ENCODE measurements around the gene MOXD1. TPM values are rescaled to one million over a fixed set of nuclear protein-coding genes. Genes with fewer than 3 reads are reported as not detected.
A peak's percentile ranks its signal among the peaks of the same experiment; 100 is the strongest.

The MOXD1 gene
- polyA plus RNA-seq (2013, experiment 1 of 2): 5.3 TPM
- 4.6 TPM for polyA plus RNA-seq (2013, experiment 2 of 2)

DNA sequence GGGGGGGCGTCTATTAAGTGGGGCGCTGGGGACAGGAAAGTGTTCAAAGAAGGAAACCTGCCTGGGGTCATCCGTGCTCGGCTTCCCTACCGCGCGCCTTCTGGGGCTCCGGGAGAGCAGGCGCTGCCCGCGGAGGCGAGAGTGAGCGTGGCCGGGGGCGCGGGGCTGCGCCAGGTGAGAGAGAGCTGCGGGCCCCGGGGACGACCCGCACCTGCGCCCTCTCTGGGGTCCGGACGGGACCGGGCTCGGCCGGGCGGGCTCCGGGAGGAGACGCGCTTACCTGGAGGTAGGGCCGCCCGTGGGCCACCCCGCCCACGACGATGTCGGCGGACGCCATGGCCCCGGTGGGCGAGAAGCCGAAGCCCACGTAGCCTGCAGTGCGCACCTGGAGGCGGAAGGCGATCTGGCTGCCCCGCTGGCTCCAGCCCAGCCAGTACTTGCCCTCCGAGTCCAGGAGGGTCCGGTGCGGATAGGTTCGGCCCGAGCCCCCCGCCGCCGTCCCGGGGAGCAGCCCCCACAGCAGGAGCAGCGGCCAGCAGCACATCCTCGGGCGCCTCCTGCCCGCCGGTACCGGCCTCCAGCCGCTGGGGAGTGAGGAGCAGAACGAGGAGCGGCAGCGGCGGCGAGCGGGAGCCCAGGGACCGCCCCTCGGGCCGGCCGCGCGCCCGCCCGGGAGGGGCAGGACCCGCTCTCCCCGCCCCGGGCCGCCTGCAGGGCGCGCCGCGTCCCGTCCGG, at the start of gene MOXD1:
Gene MOXD1, minus strand, starts transcription at position 593 of the 735 bp plus-strand sequence. Its CDS starts 49 bp downstream, at position 544.
- H3K27ac ChIP-seq (ENCODE audit: low read depth, low read length, severe bottlenecking): no peak within 1 kb of the TSS
- WGBS, 2 experiments (ENCODE audit: insufficient coverage in 2 of 2): 0% methylated on average over 65 to 71 of the region's 87 CpGs
- peak within 1 kb of the TSS; percentile 57 for H3K4me3 ChIP-seq (ENCODE audit: extremely low read depth, insufficient read depth, low read length, poor library complexity, severe bottlenecking)
- no peaks in the 10 kb centered on the region for H3K9me3 ChIP-seq (ENCODE audit: control insufficient read depth, low read length)
- H3K36me3 ChIP-seq (ENCODE audit: control insufficient read depth, insufficient read depth, low read length): no peaks in the 10 kb centered on the region
- H3K4me1 ChIP-seq (ENCODE audit: control insufficient read depth, insufficient read depth, low read length, poor library complexity, severe bottlenecking): peaks cover 4% of the 10 kb centered on the region

DNA sequence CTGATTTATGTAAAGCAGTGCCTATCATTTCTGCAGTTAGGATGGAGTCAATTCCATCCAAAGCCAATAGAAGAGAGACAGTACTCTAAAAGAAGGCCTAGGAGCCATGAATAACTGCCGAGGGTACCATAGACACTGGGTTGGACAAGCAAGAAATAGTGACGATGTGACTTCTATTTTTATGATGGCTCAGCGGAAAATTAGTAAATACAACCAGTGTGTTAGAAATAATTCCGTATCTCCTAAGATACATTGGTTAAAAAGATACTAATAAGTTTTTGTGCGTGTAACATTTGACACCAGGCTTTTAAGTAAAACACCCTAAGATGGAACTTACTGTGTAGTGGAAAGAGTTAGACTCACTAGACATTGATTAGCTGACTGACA, 45.6 kb upstream of the MOXD1 start:
- WGBS, 2 experiments (ENCODE audit: insufficient coverage in 2 of 2): 100% methylated on average over 2 of the region's 5 CpGs
- no peaks in the 10 kb centered on the region for H3K4me1 ChIP-seq (ENCODE audit: control insufficient read depth, insufficient read depth, low read length, poor library complexity, severe bottlenecking)
- H3K27ac ChIP-seq (ENCODE audit: low read depth, low read length, severe bottlenecking): peak overlapping the region; percentile 3
- peaks cover 5% of the 10 kb centered on the region for H3K36me3 ChIP-seq (ENCODE audit: control insufficient read depth, insufficient read depth, low read length)
- no peak overlapping the region for H3K4me3 ChIP-seq (ENCODE audit: extremely low read depth, insufficient read depth, low read length, poor library complexity, severe bottlenecking)
- H3K9me3 ChIP-seq (ENCODE audit: control insufficient read depth, low read length): peaks cover 2% of the 10 kb centered on the region

DNA sequence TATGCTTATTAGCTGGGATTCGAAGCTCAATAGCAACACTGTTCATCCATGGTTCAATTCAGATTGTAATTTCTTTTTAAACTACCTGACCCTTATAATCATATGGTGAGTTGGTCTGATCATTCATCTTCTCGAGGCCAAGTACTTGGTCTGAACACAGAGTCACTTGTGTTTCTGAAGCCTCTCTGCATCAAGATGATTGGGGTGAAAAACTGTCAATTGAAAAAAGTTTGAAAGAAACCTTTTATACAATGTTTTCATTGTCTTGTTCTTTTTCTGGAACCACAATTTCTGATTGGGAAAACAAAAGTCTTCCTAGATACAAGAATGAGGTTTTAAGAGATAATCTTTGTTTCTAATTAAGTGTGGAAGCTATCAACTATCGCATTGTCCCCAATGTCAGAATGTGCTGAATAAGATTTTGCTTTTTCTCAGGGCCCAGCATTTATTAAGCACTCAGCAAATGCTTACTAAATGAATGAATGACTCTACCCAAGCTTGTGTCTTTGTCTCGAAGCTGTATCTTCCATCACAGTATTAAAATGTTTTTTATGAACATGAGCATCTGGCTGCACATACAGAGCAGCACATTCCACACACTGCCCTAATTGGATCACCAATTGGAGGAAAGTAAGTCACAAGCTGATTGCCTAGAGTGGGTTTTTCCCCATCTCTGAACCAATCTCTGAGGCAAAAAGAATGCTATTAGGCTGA, 45.0 kb upstream of the MOXD1 start:
- peaks cover 6% of the 10 kb centered on the region for H3K9me3 ChIP-seq (ENCODE audit: control insufficient read depth, low read length)
- no peak overlapping the region for H3K4me3 ChIP-seq (ENCODE audit: extremely low read depth, insufficient read depth, low read length, poor library complexity, severe bottlenecking)
- peaks cover 5% of the 10 kb centered on the region for H3K36me3 ChIP-seq (ENCODE audit: control insufficient read depth, insufficient read depth, low read length)
- peak overlapping the region; percentile 3 for H3K27ac ChIP-seq (ENCODE audit: low read depth, low read length, severe bottlenecking)
- no peaks in the 10 kb centered on the region for H3K4me1 ChIP-seq (ENCODE audit: control insufficient read depth, insufficient read depth, low read length, poor library complexity, severe bottlenecking)
- WGBS, 2 experiments (ENCODE audit: insufficient coverage in 2 of 2): 60 to 100% methylated on average over 1 of the region's 4 CpGs

DNA sequence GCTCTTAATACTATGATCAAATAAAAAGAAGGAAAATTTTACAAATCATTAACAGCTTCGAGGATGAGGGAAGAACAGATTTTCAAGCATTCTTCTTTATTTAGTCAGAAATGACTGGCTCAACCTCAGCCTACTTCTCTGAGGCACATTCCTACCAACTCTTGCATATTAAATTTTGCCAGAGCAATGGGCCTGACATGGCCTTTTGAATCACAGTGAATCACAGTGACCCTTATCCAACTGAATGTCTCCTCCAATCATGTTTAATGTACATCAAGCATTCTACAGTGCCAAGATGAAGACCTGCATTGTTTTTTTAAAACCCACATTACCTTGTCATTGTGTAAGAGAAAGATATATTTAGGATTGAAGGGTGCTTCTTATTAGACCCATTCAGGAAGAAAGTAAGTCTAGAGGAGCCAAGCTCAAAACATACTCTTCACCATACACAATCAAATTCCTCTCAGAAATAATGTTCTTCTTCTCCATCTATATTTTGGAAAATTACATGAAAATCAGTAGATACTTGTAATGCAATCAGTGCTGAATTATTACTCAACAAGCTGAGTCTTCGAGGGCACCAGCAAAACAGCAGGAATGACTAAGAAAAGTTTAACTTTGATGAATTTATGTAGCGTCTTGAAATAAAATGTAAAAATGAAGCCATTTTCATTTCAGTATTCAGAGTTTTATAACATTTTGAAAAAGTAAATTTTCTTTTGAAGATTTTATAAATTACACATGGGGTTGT, 44.1 kb upstream of the MOXD1 start:
- WGBS, 2 experiments (ENCODE audit: insufficient coverage in 2 of 2): 100% methylated on average over 1 of the region's 3 CpGs
- Histone ChIP-seq H3K36me3 (ENCODE audit: control insufficient read depth, insufficient read depth, low read length) (peaks cover 5% of the 10 kb centered on the region), H3K27ac (ENCODE audit: low read depth, low read length, severe bottlenecking) (peak overlapping the region; percentile 37), H3K4me3 (ENCODE audit: extremely low read depth, insufficient read depth, low read length, poor library complexity, severe bottlenecking) (no peak overlapping the region), H3K4me1 (ENCODE audit: control insufficient read depth, insufficient read depth, low read length, poor library complexity, severe bottlenecking) (no peaks in the 10 kb centered on the region), H3K9me3 (ENCODE audit: control insufficient read depth, low read length) (peaks cover 6% of the 10 kb centered on the region)

DNA sequence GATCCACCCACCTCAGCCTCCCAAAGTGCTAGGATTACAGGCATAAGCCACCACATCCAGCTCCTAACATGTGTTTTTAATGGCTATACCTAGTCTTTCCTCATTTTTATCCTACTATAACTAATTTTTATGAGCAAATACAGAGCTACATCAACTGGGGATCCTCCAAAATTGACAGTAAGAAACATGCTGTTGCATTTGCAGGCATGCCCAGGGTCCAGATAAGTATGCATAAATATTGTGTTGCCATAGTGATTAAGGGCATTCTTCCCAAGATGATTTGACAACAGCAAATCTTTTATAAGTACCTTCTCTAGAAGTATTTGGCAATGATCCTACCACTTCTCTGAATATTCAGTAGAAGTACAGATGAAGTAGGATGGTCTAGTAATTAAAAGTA, 41.9 kb upstream of the MOXD1 start:
- no peaks in the 10 kb centered on the region for H3K36me3 ChIP-seq (ENCODE audit: control insufficient read depth, insufficient read depth, low read length)
- H3K4me1 ChIP-seq (ENCODE audit: control insufficient read depth, insufficient read depth, low read length, poor library complexity, severe bottlenecking): no peaks in the 10 kb centered on the region
- H3K4me3 ChIP-seq (ENCODE audit: extremely low read depth, insufficient read depth, low read length, poor library complexity, severe bottlenecking): no peak overlapping the region
- no peak overlapping the region for H3K27ac ChIP-seq (ENCODE audit: low read depth, low read length, severe bottlenecking)
- peaks cover 6% of the 10 kb centered on the region for H3K9me3 ChIP-seq (ENCODE audit: control insufficient read depth, low read length)

DNA sequence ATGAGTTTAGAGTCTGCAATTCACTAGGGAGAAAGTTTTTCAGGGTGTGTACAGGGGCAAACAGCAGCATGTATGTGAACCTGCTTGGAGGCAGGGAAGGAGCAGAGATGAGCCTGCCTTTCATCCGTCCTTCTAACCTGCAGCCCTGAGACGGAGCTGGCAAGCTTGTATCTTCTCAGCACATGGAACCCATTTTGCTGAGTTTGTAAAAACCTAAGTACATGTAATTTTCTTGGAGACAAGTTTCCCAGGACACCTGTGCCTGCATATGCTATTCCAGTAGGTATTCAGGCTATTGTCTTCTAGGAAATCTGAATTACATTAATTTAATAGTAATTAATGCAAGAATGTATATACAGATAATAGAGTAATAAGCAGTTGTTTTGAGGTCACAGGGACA, 28.8 kb upstream of the MOXD1 start:
- Histone ChIP-seq H3K4me1 (ENCODE audit: control insufficient read depth, insufficient read depth, low read length, poor library complexity, severe bottlenecking) (no peaks in the 10 kb centered on the region), H3K36me3 (ENCODE audit: control insufficient read depth, insufficient read depth, low read length) (no peaks in the 10 kb centered on the region), H3K9me3 (ENCODE audit: control insufficient read depth, low read length) (no peaks in the 10 kb centered on the region), H3K27ac (ENCODE audit: low read depth, low read length, severe bottlenecking) (no peak overlapping the region), H3K4me3 (ENCODE audit: extremely low read depth, insufficient read depth, low read length, poor library complexity, severe bottlenecking) (no peak overlapping the region)
- whole genome bisulfite sequencing, 2 experiments (ENCODE audit: insufficient coverage in 2 of 2): 90% methylated on average over 2 of the region's 2 CpGs; no CpG with 5 or more reads in 1 of the 2 experiments

DNA sequence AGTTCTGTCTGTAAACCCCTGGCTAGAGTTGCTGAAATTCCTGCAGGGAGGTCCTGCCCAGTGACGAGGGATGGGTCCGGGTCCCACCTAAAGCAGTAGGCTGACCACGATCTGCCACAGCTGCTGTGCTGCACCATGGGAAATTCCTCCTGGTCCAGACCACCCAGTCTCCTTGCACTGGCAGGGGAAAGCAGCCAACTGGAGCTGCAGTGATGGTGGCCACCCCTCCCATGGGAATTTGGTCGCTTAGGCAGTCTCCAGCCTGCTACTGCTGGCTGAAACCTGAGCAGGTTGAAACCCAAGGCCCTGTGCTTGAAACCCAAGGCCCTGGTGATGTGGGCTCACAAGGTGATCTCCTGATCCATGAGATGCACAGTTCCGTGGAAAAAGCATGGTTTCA, 23.9 kb upstream of the MOXD1 start:
- Histone ChIP-seq H3K4me3 (ENCODE audit: extremely low read depth, insufficient read depth, low read length, poor library complexity, severe bottlenecking) (no peak overlapping the region), H3K4me1 (ENCODE audit: control insufficient read depth, insufficient read depth, low read length, poor library complexity, severe bottlenecking) (no peaks in the 10 kb centered on the region), H3K27ac (ENCODE audit: low read depth, low read length, severe bottlenecking) (no peak overlapping the region), H3K9me3 (ENCODE audit: control insufficient read depth, low read length) (no peaks in the 10 kb centered on the region), H3K36me3 (ENCODE audit: control insufficient read depth, insufficient read depth, low read length) (no peaks in the 10 kb centered on the region)
- WGBS, 2 experiments (ENCODE audit: insufficient coverage in 2 of 2): 71 to 76% methylated on average over 5 of the region's 5 CpGs

DNA sequence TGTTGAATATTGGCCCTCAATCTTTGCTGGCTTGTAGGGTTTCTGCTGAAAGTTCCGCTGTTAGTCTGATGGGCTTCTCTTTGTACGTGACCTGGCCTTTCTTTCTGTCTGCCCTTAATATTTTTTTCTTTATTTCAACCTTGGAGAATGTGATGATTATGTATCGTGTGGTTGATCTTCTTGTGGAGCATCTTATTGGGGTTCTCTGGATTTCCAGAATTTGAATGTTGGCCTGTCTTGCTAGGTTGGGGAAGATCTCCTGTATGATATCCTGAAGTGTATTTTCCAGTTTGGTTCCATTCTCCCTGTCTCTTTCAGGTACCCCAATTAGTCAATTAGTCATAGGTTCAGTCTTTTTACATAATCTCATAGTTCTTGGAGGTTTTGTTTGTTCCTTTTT, 22.6 kb upstream of the MOXD1 start:
- Histone ChIP-seq H3K36me3 (ENCODE audit: control insufficient read depth, insufficient read depth, low read length) (no peaks in the 10 kb centered on the region), H3K9me3 (ENCODE audit: control insufficient read depth, low read length) (no peaks in the 10 kb centered on the region), H3K27ac (ENCODE audit: low read depth, low read length, severe bottlenecking) (no peak overlapping the region), H3K4me3 (ENCODE audit: extremely low read depth, insufficient read depth, low read length, poor library complexity, severe bottlenecking) (no peak overlapping the region), H3K4me1 (ENCODE audit: control insufficient read depth, insufficient read depth, low read length, poor library complexity, severe bottlenecking) (no peaks in the 10 kb centered on the region)
- 100% methylated on average over 2 of the region's 3 CpGs for WGBS, 2 experiments (ENCODE audit: insufficient coverage in 2 of 2)

DNA sequence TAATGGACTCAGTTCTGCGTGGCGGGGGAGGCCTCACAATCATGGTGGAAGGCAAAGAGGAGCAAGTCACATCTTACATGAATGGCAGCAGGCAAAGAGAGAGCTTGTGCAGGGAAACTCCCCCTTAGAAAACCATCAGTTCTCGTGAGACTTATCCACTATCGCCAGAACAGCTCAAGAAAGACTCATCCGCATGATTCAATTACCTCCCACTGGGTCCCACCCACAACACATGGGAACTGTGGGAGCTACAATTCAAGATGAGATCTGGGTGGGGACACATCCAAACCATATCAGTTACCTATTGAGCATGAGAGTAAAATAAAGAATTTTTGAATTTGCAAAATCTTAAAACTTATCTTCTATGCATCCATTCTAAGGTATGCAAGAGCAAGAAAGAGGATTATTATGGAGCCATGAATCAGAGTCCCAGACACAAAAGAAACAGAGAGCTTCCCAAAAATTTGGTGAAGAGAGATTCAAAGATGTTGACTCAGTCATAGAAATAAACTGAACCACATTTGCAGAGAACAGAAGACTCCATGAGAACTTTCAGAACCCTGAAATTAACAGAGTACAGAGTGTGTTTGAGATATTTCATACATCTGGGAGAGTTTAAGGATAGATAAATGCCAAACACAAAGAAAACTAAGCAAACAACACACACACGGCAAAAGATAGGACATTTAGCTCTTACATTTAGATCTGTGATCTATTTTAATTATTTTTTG, 17.1 kb upstream of the MOXD1 start:
- peaks cover 8% of the 10 kb centered on the region for H3K9me3 ChIP-seq (ENCODE audit: control insufficient read depth, low read length)
- no peaks in the 10 kb centered on the region for H3K4me1 ChIP-seq (ENCODE audit: control insufficient read depth, insufficient read depth, low read length, poor library complexity, severe bottlenecking)
- H3K4me3 ChIP-seq (ENCODE audit: extremely low read depth, insufficient read depth, low read length, poor library complexity, severe bottlenecking): no peak overlapping the region
- no peak overlapping the region for H3K27ac ChIP-seq (ENCODE audit: low read depth, low read length, severe bottlenecking)
- H3K36me3 ChIP-seq (ENCODE audit: control insufficient read depth, insufficient read depth, low read length): no peaks in the 10 kb centered on the region
- WGBS, 2 experiments (ENCODE audit: insufficient coverage in 2 of 2): 92 to 100% methylated on average over 2 of the region's 6 CpGs

DNA sequence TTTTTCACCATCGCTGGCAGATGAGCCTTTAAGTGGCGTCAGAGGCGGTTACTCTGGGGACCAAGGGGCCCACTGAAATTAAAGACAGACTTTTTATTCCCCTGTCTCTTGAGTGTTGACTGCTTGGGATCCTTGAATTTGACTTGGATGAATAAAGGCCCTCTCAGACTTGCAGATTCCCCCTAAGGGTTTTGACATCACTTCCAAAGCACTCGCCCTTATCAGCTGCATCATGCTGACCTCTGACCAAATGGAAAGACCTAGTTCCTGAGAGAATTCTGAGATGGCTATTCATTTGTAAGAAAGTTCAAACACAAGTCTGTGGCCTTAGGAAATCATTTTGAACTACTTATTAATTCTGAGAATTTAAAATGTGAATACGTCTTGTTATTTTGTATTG, 13.5 kb upstream of the MOXD1 start:
- H3K36me3 ChIP-seq (ENCODE audit: control insufficient read depth, insufficient read depth, low read length): no peaks in the 10 kb centered on the region
- H3K4me3 ChIP-seq (ENCODE audit: extremely low read depth, insufficient read depth, low read length, poor library complexity, severe bottlenecking): no peak overlapping the region
- H3K9me3 ChIP-seq (ENCODE audit: control insufficient read depth, low read length): peaks cover 8% of the 10 kb centered on the region
- 70 to 100% methylated on average over 1 to 2 of the region's 5 CpGs for WGBS, 2 experiments (ENCODE audit: insufficient coverage in 2 of 2)
- H3K27ac ChIP-seq (ENCODE audit: low read depth, low read length, severe bottlenecking): no peak overlapping the region
- H3K4me1 ChIP-seq (ENCODE audit: control insufficient read depth, insufficient read depth, low read length, poor library complexity, severe bottlenecking): no peaks in the 10 kb centered on the region
